HG02610 (cell line): ENCODE measurements around the gene PLCG1.

Experiments
- ATAC-seq: cut with Tn5 transposase; IDR thresholded peaks from one replicate; pipeline ENCODE4 v1.9.1; 2021; ENCODE audit warnings: mild to moderate bottlenecking, moderate library complexity; ENCODE audit not compliant: unreplicated experiment

Gene PLCG1

DNA sequence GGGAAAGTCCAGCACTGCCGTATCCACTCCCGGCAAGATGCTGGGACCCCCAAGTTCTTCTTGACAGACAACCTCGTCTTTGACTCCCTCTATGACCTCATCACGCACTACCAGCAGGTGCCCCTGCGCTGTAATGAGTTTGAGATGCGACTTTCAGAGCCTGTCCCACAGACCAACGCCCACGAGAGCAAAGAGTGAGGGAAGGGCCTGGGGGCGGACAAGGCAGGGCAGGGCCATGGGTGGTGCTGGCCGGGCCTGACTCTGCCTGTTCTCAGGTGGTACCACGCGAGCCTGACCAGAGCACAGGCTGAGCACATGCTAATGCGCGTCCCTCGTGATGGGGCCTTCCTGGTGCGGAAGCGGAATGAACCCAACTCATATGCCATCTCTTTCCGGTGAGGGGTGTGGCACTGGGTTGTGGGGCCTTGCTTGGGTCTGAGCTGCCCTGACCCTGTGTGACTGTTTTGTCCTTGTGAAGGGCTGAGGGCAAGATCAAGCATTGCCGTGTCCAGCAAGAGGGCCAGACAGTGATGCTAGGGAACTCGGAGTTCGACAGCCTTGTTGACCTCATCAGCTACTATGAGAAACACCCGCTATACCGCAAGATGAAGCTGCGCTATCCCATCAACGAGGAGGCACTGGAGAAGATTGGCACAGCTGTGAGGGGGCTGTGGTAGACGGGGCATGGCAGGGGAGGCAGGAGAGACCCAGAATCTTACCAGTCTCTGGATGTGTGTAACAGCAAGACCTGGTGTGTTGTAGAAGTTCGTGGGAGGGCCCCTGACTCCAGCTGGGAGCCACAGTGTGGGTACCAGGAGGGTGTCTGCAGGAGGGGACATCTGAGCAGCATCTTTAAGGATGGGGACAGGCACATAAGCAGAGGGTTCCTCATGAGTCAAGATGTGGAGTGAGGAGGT is 29.1 kb downstream of the PLCG1 start:
- no peak for ATAC-seq

GRCh38 chr20:41167118-41167470 is 29.8 kb downstream of the PLCG1 start:
- ATAC-seq, result no peak

DNA sequence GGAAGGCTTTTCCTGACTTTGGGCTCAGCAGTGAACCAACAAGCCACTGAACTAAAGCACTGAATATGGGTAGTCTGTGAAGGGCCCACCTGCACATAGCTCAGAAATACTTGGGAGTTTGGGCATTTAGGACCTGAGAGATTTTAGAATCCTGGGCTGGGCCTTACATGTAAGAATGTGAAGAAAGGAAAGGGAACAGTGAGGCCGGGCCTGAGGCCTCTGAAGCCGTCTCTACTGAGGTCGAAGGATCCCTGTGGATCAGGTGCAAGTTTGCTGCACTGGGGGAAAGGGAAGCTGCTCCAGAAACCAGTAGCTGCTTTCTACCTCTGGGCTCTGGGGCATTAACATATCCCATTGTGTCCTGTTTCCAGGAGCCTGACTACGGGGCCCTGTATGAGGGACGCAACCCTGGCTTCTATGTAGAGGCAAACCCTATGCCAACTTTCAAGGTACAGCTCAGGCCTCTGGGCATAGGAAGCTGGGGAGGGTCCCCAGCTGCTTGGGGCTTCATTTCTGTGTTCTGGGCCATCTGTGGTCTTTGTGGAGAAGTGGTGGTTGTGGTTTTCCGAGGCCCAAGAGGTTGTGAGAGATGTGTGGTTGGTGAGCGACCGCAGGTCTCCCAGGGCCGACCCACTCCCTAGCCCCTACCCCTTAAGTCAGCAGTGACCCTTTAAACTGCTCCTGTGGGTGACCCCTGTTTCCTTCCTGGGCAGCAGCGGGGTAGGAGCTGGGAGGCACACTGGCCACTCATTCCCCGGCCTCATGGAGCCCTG is 30.3 kb downstream of the PLCG1 start:
- no peak for ATAC-seq

- no peak for ATAC-seq
Observed at GRCh38 chr20:41168281-41169161, 31.2 kb downstream of the PLCG1 start.

GRCh38 chr20:41169162-41169690 is 31.9 kb downstream of the PLCG1 start:
- ATAC-seq, result no peak

DNA sequence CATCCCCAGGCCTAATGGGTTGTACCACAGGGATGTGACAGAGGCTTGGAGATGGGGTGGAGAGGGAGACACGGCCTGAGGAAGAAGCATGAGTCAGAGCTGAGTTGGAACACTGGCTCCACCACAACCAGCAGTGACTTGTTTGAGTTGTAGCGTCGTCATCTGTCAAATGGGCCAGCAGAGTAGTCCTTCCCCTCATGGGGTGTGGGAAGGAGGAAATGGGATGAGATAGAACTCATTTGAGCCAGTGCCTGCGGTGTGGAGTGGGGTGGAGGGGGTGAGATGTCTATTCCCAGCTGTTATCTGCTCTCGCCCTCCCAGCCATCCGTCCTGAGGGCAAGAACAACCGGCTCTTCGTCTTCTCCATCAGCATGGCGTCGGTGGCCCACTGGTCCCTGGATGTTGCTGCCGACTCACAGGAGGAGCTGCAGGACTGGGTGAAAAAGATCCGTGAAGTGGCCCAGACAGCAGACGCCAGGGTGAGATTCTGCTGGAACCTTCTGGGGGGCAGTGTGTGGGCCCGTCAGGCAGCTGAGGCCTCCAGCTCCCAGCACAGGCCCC is 32.5 kb downstream of the PLCG1 start:
- ATAC-seq, result no peak

- ATAC-seq, result no peak
Observed at GRCh38 chr20:41170386-41171105, 33.2 kb downstream of the PLCG1 start.

- no peak for ATAC-seq
Observed at GRCh38 chr20:41171736-41172295, 34.5 kb downstream of the PLCG1 start.

DNA sequence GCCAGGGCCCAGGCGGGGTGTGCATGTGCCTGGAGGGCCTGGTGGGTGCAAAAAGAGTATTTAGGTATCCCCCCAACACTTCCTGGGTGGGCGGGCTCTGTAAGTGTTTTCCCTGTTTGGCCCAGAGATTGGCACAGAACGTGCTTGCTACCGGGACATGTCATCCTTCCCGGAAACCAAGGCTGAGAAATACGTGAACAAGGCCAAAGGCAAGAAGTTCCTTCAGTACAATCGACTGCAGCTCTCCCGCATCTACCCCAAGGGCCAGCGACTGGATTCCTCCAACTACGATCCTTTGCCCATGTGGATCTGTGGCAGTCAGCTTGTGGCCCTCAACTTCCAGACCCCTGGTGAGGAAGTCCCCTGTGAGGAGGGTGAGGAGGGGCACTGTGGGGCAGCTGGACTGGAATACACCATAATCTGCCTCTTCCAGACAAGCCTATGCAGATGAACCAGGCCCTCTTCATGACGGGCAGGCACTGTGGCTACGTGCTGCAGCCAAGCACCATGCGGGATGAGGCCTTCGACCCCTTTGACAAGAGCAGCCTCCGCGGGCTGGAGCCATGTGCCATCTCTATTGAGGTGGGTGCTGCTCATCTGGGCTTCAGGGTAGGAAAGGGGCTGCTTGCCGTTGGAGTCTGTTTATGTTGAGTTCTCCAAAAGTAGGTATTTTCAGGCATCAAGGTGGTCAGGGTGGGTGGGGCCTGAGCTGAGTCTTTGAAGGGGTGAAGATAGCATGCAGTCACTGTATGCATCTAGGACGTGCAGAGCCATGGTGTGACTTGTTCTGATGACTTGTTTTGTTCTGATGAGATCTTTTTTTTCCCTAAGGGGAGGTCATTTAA is 35.2 kb downstream of the PLCG1 start:
- ATAC-seq, result no peak

GRCh38 chr20:41173161-41173721 is 35.9 kb downstream of the PLCG1 start:
- peak; percentile 66 for ATAC-seq

DNA sequence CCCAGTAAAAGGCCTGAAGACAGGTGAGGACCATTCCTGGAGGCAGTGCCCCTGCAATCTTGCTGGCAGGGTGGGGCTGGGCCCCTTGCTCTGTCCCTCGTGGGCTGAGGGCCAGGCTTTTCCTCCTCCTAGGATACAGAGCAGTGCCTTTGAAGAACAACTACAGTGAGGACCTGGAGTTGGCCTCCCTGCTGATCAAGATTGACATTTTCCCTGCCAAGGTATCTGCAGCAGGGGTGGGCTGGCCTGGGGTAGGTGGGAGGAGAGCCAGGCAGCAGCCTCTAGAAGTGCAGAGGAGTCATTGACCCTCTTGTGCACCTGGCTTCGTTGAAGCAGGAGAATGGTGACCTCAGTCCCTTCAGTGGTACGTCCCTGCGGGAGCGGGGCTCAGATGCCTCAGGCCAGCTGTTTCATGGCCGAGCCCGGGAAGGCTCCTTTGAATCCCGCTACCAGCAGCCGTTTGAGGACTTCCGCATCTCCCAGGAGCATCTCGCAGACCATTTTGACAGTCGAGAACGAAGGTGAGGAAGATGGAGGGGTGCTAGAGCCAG is 36.5 kb downstream of the PLCG1 start:
- no peak for ATAC-seq

GRCh38 chr20:41174373-41174772 is 37.0 kb downstream of the PLCG1 start:
- ATAC-seq, result no peak

DNA sequence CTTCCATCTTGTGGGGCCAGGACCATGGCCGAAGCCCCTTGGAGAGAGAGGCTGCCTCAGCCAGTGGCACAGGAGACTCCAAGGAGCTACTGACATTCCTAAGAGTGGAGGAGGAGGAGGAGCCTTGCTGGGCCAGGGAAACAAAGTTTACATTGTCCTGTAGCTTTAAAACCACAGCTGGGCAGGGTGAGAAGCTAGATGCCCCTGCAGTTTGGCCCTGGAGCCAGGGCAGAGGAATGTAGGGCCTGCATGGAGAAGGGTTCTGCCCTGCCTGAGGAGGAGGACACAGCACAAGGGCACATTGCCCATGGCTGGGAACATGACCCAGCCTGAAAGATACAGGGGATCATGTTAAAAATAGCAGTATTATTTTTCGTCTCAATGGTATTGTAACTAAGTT is 37.4 kb downstream of the PLCG1 start:
- no peak for ATAC-seq

DNA sequence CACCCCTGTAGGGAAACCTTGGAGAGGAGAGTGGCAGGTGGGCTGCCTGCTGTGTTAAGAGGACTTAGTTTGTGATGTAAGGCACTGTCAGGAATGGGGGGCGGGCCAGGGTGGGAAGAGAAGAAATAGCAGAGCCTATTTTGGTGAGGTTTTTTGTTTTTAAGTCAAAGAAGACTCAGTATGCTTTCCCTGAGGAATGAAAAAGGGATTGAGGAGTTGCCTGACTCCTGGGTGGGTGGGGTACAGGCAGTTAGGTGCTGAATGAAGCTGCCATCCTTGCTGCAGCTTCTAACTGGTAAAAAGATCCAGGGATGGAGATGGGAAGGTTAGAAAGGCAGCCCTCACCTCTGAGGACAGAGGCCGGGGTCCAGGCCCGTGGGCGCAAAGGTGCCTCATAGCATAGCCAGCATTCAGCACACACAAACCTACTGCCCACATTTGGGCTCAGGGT is 37.9 kb downstream of the PLCG1 start:
- no peak for ATAC-seq

- ATAC-seq, result no peak
Observed at GRCh38 chr20:41175727-41176330, 38.5 kb downstream of the PLCG1 start.

DNA sequence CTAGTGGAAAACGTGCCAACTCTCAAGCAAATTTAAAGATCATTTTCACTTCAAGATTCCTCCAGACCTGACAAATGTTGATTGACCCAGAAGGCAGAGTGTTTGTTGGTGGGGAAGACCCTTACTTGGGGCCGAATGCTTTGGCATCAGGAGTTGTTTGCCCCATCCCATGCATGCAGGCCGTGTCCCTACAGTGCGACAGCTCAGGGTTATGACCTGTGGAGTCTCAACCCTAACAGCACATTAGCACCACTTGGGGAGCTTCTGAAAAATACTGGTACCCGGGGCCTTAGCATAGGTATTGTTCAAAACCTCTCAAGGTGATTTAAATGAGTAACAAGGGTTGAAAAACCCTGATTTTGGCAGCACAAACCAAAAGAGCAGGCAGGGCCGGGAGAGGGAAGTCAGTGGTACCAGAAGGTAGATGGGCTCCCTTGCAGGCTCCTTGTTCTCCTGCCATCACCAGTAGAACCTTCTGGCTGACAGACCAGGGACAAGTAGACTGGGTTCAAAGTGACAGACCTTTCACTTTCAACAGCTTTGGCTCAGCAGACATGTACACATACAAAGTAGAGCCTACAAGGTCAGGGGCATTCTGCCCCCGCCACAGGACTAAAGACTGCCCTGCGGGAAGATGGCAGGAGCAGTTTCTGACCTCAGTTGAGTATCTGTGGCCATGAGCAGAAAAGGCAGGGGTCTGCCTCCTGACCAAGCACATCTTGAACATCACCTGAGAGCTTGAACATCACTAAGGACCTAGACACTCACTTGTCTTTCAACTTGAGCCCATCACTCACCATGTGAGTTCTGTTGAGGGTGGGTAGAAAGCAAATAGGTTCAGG is 39.6 kb downstream of the PLCG1 start:
- ATAC-seq, result no peak

DNA sequence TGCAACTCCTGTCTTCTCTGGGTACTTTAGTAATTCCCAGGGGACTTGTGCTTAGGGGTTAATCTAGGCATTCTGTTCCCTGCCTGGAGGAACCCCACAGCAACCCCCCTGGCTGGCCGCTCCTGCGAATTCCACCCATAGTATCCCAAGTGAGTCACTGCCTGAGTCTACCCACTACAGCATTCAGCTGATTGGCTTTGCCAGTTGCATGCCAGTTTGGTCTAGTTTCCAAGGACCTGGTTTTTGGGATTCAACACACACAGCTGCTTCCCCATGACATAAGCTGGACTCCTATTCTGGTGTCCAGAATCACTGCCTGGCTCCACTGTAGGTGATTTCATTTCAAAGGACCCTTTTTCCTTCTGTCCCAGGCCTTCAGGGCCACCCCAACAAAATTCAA is 40.3 kb downstream of the PLCG1 start:
- no peak for ATAC-seq
